ENCODE results near the gene ANKRD62.

ANKRD62 gene

DNA sequence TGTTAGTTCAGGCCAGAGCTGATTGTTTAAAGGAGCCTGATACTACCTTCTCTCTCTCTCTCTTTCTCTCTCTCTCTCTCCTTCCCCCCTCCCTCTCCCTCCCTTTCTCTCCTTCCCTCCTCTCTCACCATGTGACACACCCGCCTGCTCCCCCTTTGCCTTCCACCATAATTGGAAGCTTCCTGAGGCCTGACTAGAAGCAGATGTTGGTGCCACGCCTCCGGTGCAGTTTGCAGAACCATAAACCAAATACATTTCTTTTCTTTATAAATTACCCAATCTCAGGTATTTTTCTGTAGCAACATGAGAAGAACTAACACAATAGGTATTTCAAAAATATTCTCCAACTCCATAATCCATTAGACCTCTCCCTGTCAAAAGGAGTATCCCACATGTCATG is 62.4 kb downstream of the ANKRD62 start:
- Histone ChIP-seq H4K20me1 (ENCODE audit: control insufficient read depth, insufficient read depth, low read depth, low read length) (no peaks in the 10 kb centered on the region), H3K4me2 (ENCODE audit: low read length) (no peak overlapping the region), H3K27ac (ENCODE audit: low read depth, low read length) (no peak overlapping the region), H3K36me3 (ENCODE audit: control insufficient read depth, low read length) (no peaks in the 10 kb centered on the region), H3K4me1 (ENCODE audit: control insufficient read depth, low read length) (no peaks in the 10 kb centered on the region), H3K9me3 (ENCODE audit: control insufficient read depth, insufficient read depth, low read length) (no peaks in the 10 kb centered on the region), H3K27me3 (ENCODE audit: control insufficient read depth, low read length) (peaks cover 5% of the 10 kb centered on the region; the same call in 1 of the 2 replicates), H3F3A (ENCODE audit: control insufficient read depth, insufficient read depth) (no peaks in the 10 kb centered on the region), H3K9me2 (replicated peaks; ENCODE audit: control insufficient read depth, low read length) (no peaks in the 10 kb centered on the region; the same call in 1 of the 2 replicates), H3K4me3 (ENCODE audit: low read length) (no peak overlapping the region), H3K79me2 (ENCODE audit: control insufficient read depth, low read length) (no peaks in the 10 kb centered on the region)
- TF ChIP-seq, protein P1, sequence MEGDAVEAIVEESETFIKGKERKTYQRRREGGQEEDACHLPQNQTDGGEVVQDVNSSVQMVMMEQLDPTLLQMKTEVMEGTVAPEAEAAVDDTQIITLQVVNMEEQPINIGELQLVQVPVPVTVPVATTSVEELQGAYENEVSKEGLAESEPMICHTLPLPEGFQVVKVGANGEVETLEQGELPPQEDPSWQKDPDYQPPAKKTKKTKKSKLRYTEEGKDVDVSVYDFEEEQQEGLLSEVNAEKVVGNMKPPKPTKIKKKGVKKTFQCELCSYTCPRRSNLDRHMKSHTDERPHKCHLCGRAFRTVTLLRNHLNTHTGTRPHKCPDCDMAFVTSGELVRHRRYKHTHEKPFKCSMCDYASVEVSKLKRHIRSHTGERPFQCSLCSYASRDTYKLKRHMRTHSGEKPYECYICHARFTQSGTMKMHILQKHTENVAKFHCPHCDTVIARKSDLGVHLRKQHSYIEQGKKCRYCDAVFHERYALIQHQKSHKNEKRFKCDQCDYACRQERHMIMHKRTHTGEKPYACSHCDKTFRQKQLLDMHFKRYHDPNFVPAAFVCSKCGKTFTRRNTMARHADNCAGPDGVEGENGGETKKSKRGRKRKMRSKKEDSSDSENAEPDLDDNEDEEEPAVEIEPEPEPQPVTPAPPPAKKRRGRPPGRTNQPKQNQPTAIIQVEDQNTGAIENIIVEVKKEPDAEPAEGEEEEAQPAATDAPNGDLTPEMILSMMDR (IDR thresholded peaks at IDR 0.05; ENCODE audit: low read depth, low read length, poor library complexity, severe bottlenecking), result no peak
- TF ChIP-seq EZH2phosphoT487 (IDR thresholded peaks at IDR 0.05; ENCODE audit: borderline replicate concordance, low read length), result no peak

DNA sequence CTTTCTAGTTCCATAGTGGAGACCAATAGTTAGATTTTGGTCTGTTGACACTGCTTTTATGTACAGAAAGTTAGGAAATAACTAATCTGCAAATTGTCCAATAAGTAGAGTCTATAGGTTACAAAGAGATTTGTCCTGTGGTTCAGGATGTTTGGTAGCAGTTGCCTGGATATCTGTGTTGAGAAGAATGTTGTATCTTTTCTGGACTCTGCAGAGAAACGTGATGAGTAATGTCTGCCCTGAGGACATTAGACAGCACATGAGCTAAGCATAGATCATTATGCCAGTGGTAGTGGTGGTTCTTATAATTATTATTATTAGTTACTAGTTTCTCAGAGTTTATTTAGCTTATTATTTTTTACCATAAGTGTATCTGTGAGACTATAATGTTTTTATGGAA is 65.8 kb downstream of the ANKRD62 start:
- TF ChIP-seq, protein P1 (IDR thresholded peaks at IDR 0.05; ENCODE audit: low read depth, low read length, poor library complexity, severe bottlenecking), result no peak
- no peak for TF ChIP-seq EZH2phosphoT487 (IDR thresholded peaks at IDR 0.05; ENCODE audit: borderline replicate concordance, low read length)
- no peaks in the 10 kb centered on the region for H3K79me2 ChIP-seq (ENCODE audit: control insufficient read depth, low read length)
- H3K4me1 ChIP-seq (ENCODE audit: control insufficient read depth, low read length), result no peaks in the 10 kb centered on the region
- no peaks in the 10 kb centered on the region for H3K9me3 ChIP-seq (ENCODE audit: control insufficient read depth, insufficient read depth, low read length)
- H3K27ac ChIP-seq (ENCODE audit: low read depth, low read length), result no peak overlapping the region
- H4K20me1 ChIP-seq (ENCODE audit: control insufficient read depth, insufficient read depth, low read depth, low read length), result no peaks in the 10 kb centered on the region
- H3K27me3 ChIP-seq (ENCODE audit: control insufficient read depth, low read length), result no peaks in the 10 kb centered on the region; the same call in 1 of the 2 replicates
- H3K36me3 ChIP-seq (ENCODE audit: control insufficient read depth, low read length), result no peaks in the 10 kb centered on the region
- no peaks in the 10 kb centered on the region for H3F3A ChIP-seq (ENCODE audit: control insufficient read depth, insufficient read depth)
- no peak overlapping the region for H3K4me3 ChIP-seq (ENCODE audit: low read length)
- H3K4me2 ChIP-seq (ENCODE audit: low read length), result no peak overlapping the region
- no peaks in the 10 kb centered on the region; the same call in 1 of the 2 replicates for H3K9me2 ChIP-seq (replicated peaks; ENCODE audit: control insufficient read depth, low read length)

DNA sequence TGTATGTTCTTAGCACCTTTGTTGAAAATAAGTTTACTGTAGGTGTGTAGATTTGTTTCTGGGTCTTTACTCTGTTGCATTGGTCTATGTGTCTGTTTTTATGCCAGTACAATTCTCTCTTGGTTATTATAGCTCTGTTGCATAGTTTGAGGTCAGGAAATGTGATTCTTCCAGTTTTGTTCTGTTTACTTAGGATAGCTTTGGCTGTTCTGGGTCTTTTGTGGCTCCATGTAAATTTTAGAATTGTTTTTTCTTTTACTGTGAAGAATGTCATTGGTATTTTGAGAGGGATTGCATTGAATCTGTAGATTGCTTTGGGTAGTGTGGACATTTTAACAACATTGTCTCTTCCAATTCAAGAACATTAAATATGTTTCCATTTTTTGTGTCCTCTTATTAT is 69.1 kb downstream of the ANKRD62 start:
- Histone ChIP-seq H3F3A (ENCODE audit: control insufficient read depth, insufficient read depth) (no peaks in the 10 kb centered on the region), H3K4me2 (ENCODE audit: low read length) (no peak overlapping the region), H3K9me2 (replicated peaks; ENCODE audit: control insufficient read depth, low read length) (no peaks in the 10 kb centered on the region), H4K20me1 (ENCODE audit: control insufficient read depth, insufficient read depth, low read depth, low read length) (no peaks in the 10 kb centered on the region), H3K27me3 (ENCODE audit: control insufficient read depth, low read length) (no peaks in the 10 kb centered on the region; the same call in 1 of the 2 replicates), H3K9me3 (ENCODE audit: control insufficient read depth, insufficient read depth, low read length) (no peaks in the 10 kb centered on the region), H3K4me3 (ENCODE audit: low read length) (no peak overlapping the region), H3K36me3 (ENCODE audit: control insufficient read depth, low read length) (no peaks in the 10 kb centered on the region), H3K27ac (ENCODE audit: low read depth, low read length) (no peak overlapping the region), H3K4me1 (ENCODE audit: control insufficient read depth, low read length) (no peaks in the 10 kb centered on the region), H3K79me2 (ENCODE audit: control insufficient read depth, low read length) (no peaks in the 10 kb centered on the region)
- TF ChIP-seq, protein P1 (IDR thresholded peaks at IDR 0.05; ENCODE audit: low read depth, low read length, poor library complexity, severe bottlenecking), result no peak

Measured in DOHH2 (cell line).